ENCODE data around the gene UST.

DNA sequence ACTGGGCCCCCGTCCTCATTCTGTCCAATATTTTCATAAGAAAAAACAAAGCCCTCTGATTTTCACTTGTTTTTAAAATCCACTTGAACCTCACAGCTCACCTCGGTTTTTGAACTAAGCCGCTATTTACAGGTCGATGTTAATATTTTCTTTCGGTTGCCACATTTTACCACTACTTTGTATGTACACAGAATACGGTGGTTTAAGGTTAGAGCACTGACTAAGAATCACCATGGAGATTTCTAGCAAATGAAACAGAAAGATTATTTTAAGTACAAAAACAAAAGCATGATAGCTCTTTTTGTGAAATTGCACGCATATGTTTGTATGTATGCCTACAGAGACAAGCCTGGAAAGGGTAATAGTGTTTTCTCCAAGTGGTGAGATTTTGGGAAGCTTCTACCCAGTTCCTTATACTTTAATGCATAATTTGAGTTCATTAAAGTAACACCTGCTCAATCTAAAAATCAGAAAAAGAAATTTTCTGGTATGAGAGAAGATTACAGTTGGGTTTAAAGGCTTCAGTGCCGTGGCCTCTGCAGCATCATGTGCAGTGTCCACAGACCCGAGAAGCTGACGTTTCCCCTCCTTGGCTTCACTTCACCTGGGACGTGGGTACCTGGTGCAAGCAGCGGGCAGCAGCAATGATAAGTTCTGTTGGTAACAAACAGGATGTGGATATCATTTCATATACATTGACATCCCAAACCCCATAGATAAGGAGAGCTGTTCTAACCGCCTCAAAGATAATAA lies 144.0 kb downstream of the UST start:
- TF ChIP-seq EP300 (IDR thresholded peaks at IDR 0.05; ENCODE audit: low read depth), result no peak
- TF ChIP-seq, protein P1, sequence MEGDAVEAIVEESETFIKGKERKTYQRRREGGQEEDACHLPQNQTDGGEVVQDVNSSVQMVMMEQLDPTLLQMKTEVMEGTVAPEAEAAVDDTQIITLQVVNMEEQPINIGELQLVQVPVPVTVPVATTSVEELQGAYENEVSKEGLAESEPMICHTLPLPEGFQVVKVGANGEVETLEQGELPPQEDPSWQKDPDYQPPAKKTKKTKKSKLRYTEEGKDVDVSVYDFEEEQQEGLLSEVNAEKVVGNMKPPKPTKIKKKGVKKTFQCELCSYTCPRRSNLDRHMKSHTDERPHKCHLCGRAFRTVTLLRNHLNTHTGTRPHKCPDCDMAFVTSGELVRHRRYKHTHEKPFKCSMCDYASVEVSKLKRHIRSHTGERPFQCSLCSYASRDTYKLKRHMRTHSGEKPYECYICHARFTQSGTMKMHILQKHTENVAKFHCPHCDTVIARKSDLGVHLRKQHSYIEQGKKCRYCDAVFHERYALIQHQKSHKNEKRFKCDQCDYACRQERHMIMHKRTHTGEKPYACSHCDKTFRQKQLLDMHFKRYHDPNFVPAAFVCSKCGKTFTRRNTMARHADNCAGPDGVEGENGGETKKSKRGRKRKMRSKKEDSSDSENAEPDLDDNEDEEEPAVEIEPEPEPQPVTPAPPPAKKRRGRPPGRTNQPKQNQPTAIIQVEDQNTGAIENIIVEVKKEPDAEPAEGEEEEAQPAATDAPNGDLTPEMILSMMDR (IDR thresholded peaks at IDR 0.05), result no peak
